VCaP (cell line): ENCODE data around the gene COG7.

Experiments
- H3K27ac ChIP-seq: fragments of 450-650 bp; 2 replicates; pipeline ENCODE4 v1.5.1; 2017
- TF ChIP-seq, protein P1 (sequence below): fragments of 450-650 bp; conservative IDR thresholded peaks from 2 replicates; pipeline ENCODE4 v1.5.1; 2017; ENCODE audit warnings: mild to moderate bottlenecking, moderate library complexity

COG7 gene

DNA sequence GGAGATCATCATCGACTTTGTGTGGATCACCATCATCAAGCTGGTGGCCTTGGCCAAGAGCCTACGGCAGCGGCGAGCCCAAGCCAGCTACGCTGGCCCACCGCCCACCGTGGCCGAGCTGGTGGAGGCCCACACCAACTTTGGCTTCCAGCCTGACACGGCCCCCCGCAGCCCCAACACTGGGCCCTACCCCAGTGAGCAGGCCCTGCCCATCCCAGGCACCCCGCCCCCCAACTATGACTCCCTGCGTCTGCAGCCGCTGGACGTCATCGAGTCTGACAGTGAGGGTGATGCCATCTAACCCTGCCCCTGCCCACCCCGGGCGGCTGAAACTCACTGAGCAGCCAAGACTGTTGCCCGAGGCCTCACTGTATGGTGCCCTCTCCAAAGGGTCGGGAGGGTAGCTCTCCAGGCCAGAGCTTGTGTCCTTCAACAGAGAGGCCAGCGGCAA lies 72.5 kb downstream of the COG7 start:
- TF ChIP-seq, protein P1, sequence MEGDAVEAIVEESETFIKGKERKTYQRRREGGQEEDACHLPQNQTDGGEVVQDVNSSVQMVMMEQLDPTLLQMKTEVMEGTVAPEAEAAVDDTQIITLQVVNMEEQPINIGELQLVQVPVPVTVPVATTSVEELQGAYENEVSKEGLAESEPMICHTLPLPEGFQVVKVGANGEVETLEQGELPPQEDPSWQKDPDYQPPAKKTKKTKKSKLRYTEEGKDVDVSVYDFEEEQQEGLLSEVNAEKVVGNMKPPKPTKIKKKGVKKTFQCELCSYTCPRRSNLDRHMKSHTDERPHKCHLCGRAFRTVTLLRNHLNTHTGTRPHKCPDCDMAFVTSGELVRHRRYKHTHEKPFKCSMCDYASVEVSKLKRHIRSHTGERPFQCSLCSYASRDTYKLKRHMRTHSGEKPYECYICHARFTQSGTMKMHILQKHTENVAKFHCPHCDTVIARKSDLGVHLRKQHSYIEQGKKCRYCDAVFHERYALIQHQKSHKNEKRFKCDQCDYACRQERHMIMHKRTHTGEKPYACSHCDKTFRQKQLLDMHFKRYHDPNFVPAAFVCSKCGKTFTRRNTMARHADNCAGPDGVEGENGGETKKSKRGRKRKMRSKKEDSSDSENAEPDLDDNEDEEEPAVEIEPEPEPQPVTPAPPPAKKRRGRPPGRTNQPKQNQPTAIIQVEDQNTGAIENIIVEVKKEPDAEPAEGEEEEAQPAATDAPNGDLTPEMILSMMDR, result no peak
- H3K27ac ChIP-seq, result no peak overlapping the region

DNA sequence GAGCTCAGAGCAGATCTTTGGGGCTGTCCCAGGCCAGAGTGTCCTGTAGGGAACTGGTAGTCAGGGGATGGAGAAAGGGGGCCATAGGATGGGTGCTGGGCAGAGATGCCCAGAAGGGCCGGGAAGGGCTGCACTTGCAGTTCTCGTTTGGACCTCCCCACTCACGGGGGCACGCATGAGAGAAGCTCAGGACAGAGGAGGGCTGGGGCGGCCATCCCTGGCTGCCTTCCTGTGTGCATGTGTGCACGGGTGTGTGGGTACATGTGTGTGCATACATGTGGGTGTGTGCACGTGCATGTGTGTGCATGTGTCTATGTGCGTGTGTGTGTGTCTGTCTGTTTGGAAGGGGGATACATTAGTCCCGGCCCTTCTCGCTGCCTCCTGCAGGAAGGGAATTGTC lies 73.3 kb downstream of the COG7 start:
- H3K27ac ChIP-seq, result no peak overlapping the region
- TF ChIP-seq, protein P1, result no peak

DNA sequence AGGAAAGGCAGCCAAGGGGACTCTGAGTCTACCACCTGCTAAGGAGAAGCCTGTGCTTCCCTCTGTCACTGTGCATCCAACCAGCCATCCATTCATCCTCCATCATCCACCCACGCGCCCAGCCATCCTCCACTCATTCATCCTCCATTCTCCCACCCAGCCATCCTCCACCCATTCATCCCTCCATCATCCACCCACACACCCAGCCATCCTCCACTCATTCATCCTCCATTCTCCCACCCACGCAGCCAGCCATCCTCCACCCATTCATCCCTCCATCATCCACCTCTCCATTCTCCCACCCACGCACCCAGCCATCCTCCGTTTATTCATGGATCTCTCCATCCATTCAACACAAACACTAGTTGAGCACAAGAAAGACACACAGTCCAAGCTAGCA lies 74.1 kb downstream of the COG7 start:
- TF ChIP-seq, protein P1, result no peak
- no peak overlapping the region for H3K27ac ChIP-seq

DNA sequence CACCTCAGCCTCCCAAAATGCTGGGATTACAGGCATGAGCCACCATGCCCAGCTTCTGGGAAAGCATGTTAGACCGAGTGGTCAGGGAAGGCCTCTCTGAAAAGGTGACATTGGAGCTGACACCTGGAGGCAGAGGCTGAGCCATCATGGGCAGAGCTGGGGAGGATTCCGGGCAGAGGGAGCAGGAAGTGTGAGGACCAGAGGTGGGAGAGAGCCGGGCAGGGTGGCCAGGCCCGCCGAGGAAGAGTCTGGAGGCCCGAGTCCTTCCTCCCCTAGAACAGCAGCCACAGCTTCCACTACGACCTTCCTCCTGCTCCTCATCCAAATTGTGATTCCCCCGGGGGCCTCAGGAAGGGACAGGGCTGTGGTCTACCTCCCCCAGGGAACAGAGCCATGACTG lies 74.7 kb downstream of the COG7 start:
- TF ChIP-seq, protein P1, result no peak
- no peak overlapping the region for H3K27ac ChIP-seq

DNA sequence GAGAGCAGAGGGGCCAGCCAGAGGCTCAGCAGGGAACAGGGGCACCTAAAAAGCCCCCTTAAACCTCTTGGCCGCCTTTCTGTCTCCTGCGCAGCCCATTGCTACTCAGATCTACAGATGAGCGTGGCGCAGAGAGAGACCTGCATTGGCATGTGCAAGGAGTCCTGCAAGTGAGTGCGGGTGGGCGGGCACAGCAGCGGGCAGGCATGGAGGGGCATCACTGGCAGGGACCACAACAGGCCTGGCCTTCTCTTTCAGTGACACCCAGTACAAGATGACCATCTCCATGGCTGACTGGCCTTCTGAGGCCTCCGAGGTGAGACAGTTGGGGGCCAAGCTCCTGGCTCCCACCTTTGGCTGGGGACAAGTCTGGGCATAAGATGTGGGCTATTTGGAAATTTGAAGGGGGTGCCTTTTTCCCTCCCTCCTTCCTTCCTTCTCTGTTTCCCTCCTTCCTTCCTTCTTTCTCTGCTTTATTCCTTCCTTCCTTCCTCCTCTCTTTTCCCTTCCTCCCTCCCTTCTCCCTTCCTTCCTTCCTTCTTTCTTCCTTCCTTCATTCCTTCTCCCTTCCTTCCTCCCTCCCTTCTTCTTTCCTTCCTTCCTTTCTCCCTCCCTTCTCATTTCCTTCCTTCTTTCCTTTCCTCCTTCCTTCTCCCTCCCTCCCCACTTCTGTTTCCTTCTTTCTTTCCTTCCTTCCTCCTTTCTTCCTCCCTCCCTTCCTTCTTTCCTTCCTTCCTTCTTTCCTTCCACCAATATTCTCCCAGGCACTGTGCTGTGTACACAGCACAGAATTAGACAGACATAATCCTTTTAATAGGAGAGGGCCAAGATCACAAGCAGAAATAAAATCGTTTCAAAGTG lies 75.7 kb downstream of the COG7 start:
- H3K27ac ChIP-seq, result no peak overlapping the region
- TF ChIP-seq, protein P1, result no peak

DNA sequence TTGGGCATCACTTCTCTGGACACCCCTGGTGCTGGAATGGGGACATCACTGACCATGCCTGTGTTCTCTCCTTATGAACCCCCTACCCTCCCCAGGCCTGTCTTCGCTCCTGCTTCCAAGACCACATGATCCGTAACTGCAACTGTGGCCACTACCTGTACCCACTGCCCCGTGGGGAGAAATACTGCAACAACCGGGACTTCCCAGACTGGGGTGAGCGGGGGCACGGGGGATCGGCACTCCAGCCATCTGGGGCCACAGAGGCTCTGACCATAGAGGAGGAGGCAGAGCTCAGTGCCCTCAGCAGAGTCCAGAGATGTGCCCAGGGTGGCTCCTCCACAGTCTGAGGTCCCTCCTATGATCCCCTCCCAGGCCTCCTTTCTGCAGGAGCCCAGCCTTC lies 77.3 kb downstream of the COG7 start:
- no peak overlapping the region for H3K27ac ChIP-seq
- TF ChIP-seq, protein P1, result no peak

- no peak overlapping the region for H3K27ac ChIP-seq
- TF ChIP-seq, protein P1, result no peak
These were observed 78.1 kb downstream of the COG7 start for GRCh38 chr16:23374721-23375510.
